GM18861 (cell line): Measurements from ENCODE around the gene ST7.

Experiments used
- ATAC-seq: cut with Tn5 transposase; IDR thresholded peaks from one replicate; pipeline ENCODE4 v1.9.1; 2021; ENCODE audit not compliant: unreplicated experiment

ST7 gene

DNA sequence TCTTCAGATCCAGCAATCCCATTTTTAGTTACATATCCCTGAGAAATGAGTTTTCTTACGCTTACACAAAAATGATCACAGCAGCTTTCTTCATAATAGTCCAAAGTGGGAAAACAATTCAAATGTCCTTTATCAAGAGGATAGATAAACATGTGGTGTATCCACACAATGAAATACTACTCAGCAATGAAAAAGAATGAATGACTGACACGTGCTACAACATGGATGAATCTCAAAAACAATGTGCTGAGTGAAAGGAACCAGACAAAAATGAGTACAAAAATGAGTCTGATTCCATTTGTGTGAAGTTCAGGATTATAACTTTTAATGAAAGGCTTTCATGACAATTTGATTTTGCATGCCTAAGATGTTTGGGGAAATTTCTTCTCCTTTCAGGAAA is 230.4 kb downstream of the ST7 start:
- ATAC-seq: no peak

DNA sequence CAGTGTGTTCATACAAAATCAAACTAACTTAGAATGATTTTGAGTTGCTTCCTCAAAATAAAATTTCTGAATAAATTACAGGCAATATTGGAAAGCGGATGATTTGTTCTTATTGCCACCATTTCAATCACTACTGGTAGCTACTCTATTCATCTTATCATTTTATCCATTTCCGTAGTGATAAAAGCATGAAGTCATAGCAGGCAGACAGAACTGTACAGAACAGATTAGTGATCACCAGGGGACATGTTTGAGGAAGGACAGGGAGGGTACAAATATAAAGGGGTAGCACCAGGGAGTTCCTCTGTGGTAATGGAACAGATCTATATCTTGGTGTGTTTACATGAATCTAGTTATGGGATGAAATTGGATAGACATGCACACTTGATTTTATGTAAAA is 231.1 kb downstream of the ST7 start:
- no peak for ATAC-seq

DNA sequence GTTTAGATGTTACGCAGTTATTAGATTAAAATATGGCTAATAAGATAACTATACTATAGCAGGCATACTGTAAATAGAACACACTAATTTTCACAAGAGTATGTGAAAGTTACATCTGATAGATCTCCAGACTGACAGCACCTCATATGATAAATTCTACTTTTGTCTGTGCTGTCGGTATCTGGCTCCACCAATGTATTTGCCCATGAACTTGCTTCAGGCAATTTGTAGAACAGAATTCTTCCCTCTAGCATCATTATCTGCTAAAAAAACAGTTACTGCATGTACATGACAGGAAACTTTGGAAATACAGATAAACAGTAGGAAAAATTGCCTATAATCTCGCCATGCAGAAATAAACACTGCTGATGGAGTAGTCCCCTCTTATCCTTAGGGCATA is 231.8 kb downstream of the ST7 start:
- ATAC-seq: no peak

DNA sequence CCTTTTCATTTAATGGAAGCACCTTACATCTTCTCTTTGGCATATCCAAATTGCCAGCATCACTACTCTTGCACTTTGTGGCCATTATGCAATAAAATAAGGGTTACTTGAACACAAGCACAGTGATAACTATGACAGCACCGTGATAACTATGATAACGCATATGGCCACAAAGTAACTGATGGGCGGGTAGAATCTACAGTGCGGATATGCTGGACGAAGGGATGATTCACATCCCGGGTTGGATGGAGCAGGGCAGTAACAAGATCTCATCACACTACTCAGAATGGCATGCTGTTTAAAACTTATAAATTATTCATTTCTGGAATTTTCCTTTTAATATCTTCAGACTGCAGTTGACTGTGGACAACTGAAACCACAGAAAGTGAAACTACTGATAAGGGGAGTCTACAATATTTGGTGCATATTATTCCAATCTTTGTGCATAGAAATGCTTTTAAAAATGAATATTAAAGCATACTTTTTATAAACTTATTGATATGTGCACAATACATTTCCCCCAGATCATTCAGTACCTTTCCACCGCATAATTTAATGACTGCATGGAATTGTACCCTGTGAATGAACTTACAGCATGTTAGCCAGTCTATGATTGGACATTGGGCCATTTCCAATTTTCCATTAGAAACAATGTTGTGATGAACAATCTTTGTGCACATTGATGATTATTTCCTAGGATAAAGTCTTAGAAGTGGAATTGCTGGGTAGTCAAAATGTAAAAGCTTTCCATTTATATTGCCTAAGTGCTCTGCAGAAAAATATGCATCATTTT is 233.1 kb downstream of the ST7 start:
- ATAC-seq: no peak

DNA sequence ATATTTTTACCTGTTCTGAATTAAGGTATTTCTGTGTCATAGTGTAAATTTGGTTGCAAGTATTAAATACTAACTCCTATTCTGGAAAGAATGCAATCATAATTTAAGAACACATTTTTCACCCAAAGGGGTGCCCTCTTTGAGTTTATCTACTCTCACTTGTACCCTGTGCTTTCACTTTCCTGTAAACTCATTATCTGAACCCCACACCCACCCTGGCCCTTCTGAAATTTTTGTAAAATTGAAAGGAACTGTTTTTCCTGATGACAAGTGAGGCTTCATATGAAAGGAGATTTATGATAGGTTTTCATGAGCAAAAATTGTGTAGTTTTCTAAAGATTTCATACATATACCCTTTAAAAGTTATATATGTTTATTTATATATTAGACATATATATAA is 235.1 kb downstream of the ST7 start:
- no peak for ATAC-seq

DNA sequence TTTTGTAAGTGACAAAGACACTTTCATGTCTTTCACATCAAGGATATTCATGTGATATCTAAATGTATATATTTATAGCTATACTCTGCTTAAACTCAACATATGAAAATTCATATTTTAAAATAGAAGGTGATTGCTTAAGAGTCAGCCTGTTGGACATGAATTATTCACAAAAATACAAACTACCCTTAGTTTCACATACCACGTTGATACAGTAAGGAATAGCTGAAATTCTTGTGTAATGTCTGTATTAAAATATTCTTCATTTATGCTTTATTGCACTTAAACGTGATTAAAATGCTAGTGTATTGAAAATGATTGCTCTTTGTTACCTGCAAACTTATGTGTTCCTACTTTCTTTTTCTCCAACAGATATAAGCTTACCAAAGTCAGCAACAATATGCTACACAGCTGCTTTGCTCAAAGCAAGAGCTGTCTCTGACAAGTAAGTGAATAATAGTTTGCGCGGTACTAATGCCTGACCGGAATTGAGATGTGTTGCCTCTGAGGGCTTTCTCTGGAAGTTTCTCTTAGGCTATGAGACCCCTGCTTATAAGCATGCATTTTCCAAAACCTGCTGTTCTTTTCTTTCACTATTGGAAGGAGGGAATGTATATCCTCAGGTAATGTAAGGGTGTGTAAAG is 235.8 kb downstream of the ST7 start:
- ATAC-seq: no peak

DNA sequence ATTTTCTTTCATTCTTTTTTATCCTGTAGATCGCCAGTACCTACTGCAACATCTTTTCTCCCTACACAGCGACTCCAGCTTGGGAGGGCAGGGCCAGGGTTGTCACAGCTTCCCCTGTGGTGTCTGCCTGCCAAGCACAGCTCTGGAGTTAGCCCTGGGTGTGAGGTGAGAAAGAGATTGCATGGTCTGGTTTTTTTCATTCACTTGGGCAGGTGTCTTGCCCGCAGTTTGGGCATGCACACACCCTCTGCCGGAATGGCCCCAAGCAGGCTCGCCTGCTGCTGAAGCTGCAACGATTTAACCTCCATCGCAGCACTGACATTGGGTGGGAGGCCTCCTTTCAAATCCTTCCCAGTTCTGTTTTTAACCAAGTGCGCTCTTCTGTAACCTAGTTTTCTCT is 236.8 kb downstream of the ST7 start:
- no peak for ATAC-seq

DNA sequence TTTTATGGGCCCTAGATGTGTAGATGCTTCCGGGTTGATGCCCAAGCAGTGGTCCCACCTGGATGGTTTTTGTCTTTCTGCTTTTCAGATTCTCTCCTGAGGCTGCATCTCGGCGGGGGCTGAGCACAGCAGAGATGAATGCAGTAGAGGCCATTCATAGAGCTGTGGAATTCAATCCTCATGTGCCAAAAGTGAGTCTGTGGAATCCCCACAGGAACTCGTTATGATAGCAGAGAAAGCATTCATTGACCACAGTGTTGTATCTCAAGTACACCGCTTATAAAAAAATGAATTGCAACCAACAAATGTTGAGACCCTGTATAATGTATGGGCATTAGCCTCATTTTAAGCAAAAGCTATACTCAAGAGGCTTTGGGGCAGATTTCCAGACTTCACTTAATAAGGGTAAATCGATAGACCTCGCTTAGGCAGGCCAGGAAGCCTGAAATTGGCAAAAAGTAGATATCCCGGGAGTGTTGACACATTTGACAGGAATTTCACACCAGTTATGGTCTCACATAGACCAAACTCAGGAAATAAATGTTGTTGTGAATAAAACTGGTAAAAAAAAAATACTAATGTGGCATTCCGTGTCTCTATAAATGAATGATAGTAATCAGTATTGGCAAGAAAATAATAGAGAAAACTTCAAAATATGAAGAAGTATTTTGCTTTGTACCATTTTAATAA is 237.6 kb downstream of the ST7 start:
- no peak for ATAC-seq

DNA sequence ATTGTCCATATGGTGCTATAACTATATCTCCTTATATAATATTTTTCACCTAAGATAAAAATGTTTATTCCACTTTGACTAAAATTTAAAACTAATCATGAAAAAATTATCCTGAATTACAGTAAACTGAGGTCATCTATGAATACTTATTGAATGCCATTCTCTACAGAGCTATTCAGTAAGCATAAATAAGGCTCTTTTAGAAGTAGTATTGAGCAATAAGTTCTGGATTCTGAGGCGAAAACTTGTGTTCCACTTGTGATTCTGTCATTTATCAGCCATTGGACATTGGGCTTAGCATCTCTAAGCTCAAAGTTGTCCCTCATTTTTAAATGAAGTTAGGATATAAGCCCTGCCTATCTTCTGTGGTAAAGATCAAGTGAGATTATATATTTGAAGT is 238.8 kb downstream of the ST7 start:
- no peak for ATAC-seq

DNA sequence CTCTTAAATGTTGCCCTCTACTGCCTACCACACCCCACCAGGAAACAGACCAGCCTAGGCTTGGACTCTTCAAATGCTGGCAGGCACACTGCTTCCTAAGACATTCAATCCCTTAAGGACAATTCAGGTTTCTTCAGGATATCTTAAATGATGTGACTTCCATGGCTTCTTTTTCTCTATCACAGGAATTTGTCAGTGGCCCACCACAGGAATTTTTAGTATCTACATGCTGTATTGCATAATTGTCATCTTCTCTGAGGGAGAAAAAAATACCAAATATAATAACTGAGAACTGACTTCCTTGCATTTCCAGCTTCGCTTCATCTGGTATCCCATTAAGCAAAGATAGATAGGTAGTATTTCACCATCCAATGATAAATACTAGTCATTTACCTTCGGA is 240.3 kb downstream of the ST7 start:
- no peak for ATAC-seq

DNA sequence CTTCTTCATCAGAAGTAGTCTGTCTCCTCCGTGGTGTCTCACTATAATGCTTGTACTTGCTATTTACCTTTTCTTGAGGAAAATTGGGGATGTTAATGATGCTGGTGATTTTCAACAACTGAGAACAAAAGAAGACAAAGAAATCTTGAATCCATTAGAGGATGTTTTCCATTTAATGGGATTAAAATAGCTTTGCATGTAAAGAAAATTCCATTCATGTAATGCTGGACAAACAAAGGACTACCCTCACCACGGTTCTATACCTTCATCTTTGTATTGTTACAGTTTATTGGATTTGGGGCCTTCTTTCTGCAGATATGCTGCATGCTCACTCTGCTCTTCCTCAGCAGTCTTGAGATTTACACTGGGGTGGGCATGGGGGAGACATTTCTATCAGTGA is 241.1 kb downstream of the ST7 start:
- no peak for ATAC-seq

DNA sequence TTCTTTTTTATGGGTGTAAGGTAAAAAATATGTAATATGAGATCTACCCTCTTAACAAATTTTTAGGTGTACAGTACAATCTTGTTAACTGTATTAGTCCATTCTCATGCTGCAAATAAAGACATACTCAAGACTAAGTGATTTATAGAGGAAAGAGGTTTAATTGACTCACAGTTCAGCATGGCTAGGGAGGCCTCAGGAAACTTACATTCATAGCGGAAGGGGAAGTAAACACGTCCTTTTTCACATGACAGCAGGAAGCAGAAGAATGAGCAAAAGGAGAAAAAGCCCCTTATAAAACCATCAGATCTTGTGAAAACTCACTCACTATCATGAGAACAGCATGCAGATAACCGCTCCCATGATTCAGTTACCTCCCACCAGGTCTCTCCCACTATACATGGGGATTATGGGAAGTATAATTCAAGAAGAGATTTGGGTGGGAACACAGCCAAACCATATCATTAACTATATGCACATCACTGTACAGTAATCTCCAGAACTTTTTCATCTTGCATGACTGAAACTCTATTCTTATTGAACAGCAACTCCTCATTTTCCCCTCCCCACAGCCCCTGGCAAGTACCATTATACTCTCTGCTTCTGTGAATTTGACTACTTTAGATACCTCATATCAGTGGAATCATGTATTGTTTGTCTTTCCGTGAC is 242.2 kb downstream of the ST7 start:
- ATAC-seq: no peak

DNA sequence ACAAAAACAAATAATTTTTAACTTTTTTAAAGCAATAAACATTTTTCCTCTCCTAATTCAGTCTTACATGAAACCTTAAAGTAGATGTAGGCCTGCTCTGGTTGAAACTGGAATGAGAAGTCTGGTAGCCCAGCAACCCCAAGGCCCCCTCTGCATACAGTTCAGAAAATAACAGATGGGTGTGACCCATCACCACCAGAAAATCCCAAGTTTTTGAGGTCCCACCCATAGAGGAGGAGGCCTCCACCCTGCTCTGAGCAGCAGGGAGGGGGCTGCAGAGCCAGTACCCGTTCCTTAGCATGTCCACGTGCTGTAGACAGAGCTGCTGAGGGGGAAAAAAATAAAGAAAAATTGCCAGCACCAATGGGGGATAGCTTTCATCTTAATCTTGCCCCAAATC is 246.8 kb downstream of the ST7 start:
- no peak for ATAC-seq

DNA sequence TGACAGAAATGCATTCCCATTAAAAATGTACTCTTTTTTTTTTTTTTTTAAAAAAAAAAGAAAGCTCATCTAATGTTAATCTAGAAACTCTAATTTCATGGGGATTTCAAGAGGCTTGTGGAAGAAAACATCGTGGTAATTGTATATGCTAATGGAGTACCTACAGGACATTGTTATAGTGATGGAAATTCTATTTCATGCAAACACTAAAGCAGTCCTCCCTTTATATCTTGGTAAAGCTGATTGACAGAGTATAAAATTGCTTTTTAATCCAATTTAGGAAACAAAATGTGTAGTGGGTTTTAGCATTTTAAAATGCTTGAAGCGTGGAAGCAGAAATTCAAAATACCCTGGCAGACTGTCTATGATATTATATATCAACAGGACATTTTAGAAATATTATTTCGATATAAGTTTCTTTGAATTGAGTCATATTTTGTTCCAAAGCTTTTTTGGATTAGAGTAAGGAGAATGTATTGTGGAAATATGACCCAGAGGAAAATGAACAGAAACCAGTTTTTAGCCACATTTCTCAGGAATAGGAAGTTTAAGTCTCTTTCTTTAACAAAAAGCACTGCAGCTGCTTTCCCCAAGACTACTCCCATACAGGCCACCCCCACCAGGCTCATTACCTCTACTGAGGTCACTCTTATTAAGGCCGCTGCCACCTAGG is 247.6 kb downstream of the ST7 start:
- ATAC-seq: no peak

DNA sequence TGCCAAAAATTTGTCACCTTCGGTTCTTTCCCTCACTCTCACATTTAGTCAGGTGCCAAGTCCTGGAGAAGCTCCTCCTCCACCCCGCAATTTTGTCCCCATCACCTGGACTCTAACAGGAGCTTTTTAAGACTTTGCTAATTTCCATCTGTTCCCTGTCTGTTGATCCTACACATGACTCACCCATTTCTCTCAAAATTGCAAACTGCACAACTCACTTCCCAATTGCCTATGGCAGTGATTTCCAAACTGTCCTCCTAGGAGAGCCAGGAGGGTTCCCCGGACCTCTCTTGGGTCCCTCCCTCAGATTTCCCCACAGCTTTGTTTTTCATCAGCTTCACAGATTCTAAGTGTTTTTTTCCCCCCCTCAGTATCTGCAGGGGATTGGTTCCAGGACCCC is 249.2 kb downstream of the ST7 start:
- ATAC-seq: no peak

DNA sequence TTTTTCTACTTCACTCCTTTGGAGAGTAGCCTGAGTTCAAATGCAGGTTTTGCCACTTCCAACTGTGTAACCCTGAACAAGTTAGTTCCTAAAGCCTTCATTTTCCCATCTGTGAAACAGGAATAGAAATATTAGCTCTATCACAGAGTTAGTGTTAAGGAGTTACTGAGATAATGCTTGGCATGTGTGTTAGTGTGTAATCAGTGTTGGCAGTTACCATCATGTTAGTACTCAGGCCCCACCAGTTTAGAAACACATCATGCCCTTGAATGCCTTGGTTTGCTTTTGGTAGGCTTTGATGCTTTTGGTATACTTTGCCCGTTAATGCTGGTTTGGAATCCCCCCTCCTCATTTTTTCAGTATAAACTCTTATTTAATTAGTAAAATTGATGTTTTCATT is 249.9 kb downstream of the ST7 start:
- no peak for ATAC-seq

DNA sequence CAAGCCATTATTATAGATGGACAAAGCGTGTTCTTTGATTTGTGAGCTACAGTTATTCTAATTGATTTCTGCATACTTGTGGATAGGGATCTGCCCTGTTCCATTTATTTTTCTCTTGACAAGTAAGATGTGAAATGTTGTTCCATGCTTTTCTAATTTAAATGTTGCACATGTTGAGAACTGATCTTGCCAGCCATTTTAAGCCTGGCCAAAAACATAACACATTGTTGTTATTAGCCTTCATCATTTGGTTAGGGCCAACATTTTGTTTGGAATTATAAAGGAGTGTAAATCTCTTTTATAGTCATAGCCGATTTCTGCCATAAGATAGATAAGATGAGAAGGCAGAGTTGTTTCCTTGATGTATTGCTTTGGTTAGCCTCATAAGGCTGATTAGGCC is 252.6 kb downstream of the ST7 start:
- no peak for ATAC-seq

DNA sequence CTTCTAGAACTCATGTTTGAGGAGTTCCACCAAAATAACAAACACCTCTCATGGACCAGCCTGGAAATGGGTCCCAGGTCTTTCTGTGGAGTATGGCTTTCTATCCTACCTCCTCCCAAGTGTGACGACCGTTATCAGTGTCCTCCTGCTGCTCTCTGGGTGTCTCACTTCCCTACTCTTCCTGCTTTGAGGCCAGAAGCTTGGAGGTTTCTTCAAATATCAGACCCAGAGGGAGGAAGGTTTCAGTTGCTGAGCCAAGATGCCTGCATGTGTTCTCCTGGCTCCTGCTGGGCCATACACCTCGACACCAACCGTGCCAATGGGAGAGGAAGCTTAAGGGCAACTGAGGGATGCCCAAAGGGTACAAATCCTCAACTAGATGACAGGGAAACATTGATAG is 255.0 kb downstream of the ST7 start:
- ATAC-seq: no peak

DNA sequence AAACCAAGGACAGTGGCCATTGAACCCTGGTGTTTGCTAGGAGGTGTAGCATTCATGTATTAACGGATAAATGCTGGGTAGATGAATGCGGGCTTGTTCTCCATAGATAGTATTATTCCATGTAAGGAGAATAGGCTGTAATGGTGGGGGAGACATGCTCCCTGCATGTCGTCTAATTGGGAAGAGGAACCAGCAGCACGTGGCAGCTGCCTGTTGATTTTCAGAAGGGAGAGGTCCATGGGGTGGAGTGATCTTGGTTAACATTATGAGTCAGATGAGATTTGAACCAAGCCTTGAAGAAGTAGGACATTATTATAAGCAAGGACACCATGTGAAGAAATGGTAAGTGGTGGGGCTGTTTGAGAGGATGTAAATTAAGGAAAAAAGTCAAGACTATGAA is 257.1 kb downstream of the ST7 start:
- no peak for ATAC-seq

DNA sequence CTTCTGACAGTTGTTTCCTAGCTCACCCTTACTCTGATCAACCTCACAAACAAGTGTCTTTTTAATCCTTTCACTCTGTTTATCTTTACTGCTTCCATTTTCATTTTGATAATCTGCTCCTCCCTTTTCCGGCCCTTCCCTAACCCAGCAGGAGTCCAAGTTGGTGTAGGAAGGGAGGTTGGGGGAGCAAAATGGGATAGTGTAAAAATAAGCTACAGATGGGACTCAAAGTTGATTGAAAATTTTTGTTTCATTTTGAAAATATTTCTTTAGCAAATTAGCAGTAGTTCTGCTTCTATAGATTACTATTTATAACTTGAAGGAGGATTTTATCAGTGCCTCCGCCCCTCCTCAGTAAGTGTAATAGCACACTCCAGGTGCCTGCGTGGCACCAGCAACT is 257.6 kb downstream of the ST7 start:
- ATAC-seq: no peak

DNA sequence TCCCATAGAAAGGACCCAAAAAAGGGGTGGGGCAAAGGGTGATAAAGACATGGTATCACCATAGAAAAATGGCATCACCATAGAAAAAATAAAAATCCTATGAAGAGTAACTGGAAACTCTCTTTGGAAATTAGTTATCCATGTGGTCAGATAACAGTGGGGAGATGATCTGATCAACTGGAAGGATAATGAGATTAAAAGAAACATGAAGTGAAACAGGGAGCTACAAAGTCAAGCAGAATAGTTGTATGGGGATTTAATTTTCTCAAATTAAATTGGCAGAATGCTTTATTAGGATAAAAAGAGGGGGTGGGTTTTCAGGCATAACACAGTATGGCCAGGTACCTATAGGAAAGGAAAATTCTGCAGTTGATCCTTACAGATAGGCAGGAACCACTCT is 258.3 kb downstream of the ST7 start:
- ATAC-seq: no peak
